ENCODE results near the gene TNPO3.
"Not testable (repeated sequence)": the region's sequence is repeated elsewhere in the genome, so short reads cannot be mapped to it uniquely, and the experiment has no call there.

The TNPO3 gene

DNA sequence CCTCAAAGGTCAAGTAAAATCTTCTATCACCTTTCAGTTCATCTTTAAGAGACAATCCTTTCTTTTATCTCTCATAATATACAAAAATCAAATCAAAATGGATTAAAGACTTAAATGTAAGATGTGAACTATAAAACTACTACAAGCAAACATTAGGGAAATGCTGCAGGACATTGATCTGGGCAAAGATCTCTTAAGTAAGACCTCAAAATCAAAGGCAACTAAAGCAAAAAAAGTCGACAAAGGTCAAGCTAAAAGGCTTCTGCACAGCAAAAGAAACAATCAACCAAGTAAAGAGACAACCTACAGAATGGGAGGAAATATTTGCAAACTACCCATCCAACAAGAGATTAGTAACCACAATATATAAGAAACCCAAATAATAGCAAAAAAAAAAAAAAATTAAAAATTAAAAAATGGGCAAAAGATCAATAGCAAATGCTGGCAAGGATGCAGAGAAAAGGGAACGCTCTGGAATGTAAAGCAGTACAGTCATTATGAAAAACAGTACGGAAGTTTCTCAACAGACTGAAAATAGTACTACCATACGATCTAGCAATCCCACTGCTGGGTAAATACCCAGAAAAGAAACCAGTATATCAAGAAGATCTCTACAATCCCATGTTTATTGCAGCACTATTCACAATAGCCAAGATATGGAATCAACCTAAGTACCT lies 41.7 kb downstream of the TNPO3 start:
- DNase-seq: no peak

DNA sequence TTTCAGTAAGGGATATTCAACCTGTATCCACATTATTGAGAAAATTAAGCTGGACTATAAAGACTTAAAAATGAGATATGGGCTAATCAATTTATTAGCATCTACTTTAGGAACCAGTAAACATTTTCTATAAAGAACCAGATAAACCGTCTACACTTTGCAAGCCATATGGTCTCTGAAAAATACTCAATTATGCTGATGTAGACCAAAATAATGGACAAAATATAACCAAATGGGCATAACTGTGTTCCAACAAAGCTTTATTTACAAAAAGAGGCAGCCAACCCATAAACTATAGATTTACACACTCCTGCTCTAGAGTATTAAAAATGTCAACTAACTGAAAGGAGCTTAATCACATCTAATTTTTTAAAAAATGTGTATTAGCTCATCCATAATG lies 42.3 kb downstream of the TNPO3 start:
- DNase-seq: no peak

DNA sequence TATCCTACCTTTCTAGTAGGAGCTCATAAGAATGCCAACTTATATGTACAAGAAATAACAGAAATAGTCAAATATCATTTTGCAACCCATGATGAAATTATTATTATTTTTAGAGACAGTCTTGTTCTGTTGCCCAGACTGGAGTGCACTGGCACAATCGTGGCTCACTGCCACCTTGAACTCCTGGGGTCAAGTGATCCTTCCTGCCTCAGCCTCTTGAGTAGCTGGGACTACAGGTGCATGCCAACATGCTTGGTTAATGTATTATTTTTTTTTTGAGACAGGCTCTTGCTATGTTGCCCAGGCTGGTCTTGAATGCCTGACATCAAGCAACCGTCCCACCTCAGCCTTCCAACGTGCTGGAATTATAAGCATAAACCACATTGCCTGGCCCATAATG lies 44.8 kb downstream of the TNPO3 start:
- DNase-seq: no peak

- no peak for DNase-seq
These were observed 45.5 kb downstream of the TNPO3 start for GRCh38 chr7:129009437-129009836.

DNA sequence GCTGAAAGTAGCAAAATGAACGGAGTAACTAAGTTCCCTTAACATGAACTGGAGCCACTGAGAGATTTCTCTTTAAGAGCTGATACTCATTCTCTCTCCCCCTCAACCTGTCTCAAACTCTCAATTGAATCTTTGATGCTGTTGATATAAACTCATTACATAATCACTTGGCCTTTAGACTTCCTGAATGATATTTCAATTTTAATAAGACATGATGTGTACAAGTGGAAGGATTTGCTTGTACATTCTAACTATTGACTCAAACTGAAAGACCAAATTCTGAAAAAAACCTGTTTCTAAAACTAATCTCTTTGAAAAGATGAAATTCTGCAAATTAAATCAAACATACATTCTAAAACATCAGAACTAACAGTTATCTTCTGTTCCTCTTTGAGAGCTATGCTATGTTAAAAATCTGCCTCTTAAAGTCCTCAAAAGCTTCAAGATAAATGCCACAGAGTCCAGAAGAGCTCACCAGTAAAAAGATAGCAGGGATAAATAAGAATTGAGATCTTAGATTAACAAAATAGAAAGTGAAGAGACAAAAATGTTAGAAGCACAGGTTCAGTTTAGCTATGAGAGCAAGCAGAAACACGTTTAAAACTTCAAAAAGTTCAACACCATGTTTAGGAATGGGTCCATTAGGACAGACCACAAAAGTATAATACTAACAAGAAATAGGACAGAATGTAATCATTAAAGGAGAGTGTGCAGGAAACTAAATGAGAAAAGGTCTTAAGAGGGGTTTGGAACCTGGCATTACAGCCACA lies 46.1 kb downstream of the TNPO3 start:
- DNase-seq: no peak

- no peak for DNase-seq
These were observed 47.3 kb downstream of the TNPO3 start for GRCh38 chr7:129007572-129007971.

- no peak for DNase-seq
These were observed 48.1 kb downstream of the TNPO3 start for GRCh38 chr7:129006636-129007414.

DNA sequence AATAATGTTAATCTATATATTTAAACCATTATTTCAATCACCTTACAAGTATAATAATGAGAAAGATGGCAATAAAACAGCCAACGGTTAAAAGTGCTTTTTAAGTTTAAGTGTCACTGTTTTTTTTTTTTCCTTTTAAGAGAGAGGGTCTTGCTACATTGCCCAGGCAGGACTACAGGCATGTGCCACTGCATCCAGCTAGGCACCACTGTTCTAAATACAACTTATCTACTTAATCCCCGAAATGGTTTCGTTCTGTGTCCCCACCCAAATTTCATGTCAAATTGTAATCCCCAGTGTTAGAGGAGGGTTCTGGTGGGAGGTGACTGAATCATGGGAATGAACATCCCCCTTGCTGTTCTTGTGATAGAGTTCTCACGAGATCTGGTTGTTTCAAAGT lies 49.7 kb downstream of the TNPO3 start:
- no peak for DNase-seq

- DNase-seq: no peak
These were observed 57.7 kb downstream of the TNPO3 start for GRCh38 chr7:128997181-128997580.

DNA sequence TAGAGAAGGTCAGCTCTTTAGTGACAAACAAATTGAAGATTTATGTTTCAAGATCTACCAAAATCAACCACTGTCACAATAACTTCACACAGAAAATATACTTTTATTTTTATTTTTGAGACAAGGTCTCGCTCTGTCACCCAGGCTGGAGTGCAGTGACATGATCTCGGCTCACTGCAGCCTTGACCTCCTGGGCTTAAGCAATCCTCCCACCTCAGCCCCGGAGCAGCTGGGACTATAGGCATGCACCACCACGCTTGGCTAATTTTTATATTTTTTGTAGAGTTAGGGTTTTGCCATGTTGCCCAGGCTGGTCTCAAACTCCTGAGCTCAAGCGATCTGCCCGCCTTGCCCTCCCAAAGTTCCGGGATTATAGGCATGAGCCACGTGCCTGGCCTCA lies 60.4 kb downstream of the TNPO3 start:
- not testable (repeated sequence) for DNase-seq

DNA sequence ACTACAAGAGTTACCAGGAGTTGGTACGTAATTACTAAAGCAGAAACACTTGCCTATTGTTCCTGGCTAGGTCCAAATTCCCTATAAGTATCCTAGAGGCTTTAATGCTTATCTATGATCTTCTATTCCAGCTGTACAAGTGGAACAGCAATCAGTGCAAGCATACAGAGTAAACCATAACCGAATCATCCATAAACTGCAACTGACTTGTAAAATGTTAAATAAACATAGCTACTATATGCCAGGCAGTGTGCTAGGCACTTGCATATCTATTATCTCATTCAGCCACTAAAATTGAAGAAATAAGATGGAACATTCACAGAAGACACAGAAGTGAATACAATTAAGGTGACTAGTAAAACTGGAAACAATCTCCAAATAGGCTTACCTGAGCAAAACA lies 61.5 kb downstream of the TNPO3 start:
- no peak for DNase-seq

DNA sequence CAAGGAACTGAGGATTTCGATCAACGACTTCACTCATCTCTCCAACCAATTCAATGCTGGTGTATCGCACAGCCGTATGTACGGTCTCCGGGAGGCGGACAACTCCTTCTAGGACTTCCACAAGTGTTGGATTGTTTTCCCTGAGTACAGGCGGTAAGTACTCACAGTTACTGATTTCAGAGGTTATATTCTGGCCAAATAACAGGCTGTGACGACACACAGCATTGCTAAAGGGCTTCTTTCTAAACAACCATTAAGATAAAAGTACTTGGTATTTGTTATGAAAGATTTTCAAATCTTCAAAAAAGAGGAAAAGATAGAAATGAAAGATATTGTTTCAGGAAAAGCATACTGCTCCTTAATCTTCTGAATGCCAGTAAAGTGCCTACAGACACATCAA lies 65.0 kb downstream of the TNPO3 start:
- DNase-seq: no peak

GRCh38 chr7:128988372-128988771 lies 66.5 kb downstream of the TNPO3 start:
- DNase-seq: no peak

GRCh38 chr7:128986609-128987008 lies 68.3 kb downstream of the TNPO3 start:
- no peak for DNase-seq

DNA sequence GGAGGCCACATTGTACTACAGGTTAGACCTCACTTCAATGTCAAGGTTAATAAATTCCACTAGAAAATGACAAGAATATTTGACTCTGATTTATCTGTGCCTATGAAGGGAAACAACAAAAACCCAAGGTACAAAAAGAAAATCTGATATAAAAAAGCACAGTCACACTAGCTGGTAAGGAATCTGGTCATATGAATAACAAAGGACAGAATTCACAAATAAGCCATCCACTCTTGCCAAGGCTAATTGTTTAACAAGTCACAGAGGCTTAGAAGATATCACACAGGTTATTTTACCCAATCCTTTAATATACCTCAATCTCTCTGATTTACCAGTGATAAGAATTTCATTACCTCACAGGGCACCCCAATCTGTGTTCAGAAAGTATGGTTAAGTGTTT lies 69.3 kb downstream of the TNPO3 start:
- DNase-seq: no peak

GRCh38 chr7:128982105-128982504 lies 72.8 kb downstream of the TNPO3 start:
- DNase-seq: no peak

DNA sequence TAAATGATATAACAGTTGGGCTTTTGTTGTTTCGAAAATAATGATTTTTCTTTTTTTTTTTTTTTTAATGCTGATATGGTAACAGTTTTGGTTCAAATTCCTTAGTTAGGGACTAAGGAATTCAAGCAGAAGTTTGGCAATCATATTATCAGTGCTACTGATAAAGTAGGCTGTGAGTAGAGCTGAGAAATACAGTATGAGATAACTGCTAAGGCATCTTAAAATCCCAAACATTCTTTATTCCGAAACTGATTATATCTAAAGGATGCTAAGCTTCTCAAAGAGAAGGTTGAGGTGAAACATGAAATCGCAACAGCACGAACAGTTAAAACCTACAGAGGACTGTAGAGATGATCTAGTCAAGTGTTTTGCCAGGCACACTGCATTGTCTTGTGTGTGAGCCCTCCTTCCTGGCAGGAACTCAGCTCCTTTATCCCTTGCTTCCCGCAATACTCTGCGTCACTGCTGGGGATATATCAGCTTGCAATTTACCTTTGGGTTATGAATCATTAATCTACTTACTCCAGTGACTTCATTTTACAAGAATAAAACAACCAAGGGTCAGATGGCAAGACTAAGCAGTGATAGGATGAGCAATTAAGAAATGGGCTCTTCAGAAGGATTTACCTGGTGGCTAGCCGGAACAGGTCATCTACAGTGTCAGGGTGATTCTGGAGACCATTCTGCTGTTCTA lies 80.5 kb downstream of the TNPO3 start:
- DNase-seq: no peak

GRCh38 chr7:128968624-128969023 lies 86.3 kb downstream of the TNPO3 start:
- no peak for DNase-seq

GRCh38 chr7:128963327-128963757 lies 91.6 kb downstream of the TNPO3 start:
- no peak for DNase-seq

DNA sequence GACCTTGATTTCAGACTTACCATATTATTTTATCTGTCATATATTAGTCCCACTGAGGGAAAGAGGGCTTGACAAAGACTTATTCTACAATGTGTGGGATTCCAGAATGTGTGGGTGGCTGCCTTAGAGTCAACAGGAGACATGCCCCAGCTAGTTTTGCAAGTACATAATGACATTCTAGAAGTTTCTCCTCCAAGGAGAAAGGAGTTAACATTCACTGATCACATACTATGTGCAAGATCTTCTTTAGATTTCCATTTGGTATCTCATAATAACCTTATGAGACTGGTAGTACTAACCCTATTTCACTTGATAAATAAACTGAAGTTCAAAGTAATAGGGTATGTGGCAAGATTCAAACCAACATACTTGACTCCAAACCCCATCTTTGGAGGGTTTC lies 92.0 kb downstream of the TNPO3 start:
- DNase-seq: no peak

GRCh38 chr7:128961030-128961659 lies 93.8 kb downstream of the TNPO3 start:
- DNase-seq: no peak

- no peak for DNase-seq
These were observed 95.6 kb downstream of the TNPO3 start for GRCh38 chr7:128959296-128959695.

DNA sequence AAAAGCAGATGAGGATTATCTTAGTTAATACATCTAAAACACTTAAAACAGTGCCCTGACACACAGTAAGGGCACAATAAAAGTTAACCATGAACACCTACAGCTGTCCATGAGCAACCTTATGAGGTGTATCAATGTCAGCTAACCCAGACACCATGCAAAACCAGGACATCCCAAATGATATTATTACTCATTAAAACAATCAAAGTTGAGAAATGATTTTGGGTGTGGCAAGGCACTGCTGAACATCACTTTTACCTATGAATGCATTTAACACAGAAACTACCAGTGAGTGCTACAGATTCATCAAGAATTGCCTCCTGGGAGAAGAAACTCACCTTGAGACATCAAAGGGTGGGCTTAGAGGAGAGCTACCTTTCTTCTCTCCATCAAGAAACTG lies 98.9 kb downstream of the TNPO3 start:
- no peak for DNase-seq
